Esophagus squamous epithelium (tissue), 5 donors: Measurements from ENCODE around the gene TYW3. TPM values are rescaled to one million over a fixed set of nuclear protein-coding genes. Genes with fewer than 3 reads are reported as not detected.

ENCODE experiments used
- DNase-seq: peaks from one replicate; lab custom pipeline; 2025; lab: John Stamatoyannopoulos, UW
- H3K27ac ChIP-seq, 4 donors: fragments of 200-600 bp; sonication (generic); one replicate each; pipeline ENCODE4 v1.5.1; 2016 to 2019; ENCODE audit warnings: mild to moderate bottlenecking in 1 of 4
- H3K27me3 ChIP-seq, 4 donors: fragments of 200-600 bp; sonication (generic); 1 replicate in 3 of 4; 2 replicates in 1 of 4; pipeline versions ENCODE4 v1.5.1 to v1.6.0; 2017 to 2021; ENCODE audit warnings: antibody characterized with exemption in 1 of 4
- H3K36me3 ChIP-seq, 3 donors: fragments of 200-600 bp; sonication (generic); one replicate each; pipeline ENCODE4 v1.5.1; 2016 to 2019
- H3K4me1 ChIP-seq, 3 donors: fragments of 200-600 bp; sonication (generic); one replicate each; pipeline ENCODE4 v1.5.1; 2017 to 2019
- H3K4me3 ChIP-seq, 4 donors: fragments of 200-600 bp; sonication (generic); 1 replicate in 3 of 4; 2 replicates in 1 of 4; pipeline ENCODE4 v1.5.1; 2016 to 2019; ENCODE audit warnings: mild to moderate bottlenecking in 2 of 4, moderate library complexity in 1 of 4
- H3K9me3 ChIP-seq, 3 donors: fragments of 200-600 bp; sonication (generic); one replicate each; pipeline ENCODE4 v1.5.1; 2016 to 2019
- POLR2A ChIP-seq, 4 donors: fragments of 450-650 bp; IDR thresholded peaks; one replicate each; pipeline ENCODE4 v1.6.1; 2017; ENCODE audit warnings: antibody characterized with exemption in 4 of 4, mild to moderate bottlenecking in 4 of 4, moderate library complexity in 3 of 4
- WGBS, 2 donors: methylation state at CpG; one replicate each; pipeline ENCODE4 v1.1.5; 2018; 5-methylcytosine and 5-hydroxymethylcytosine counted together
- intact Hi-C: fragments of 100-400 bp; cut with DNase I; formaldehyde crosslinking; loops from one replicate; pipeline ENCODE4 v1.15.0; 2022
- total RNA-seq, 4 donors: library from RNA; depleted of rRNA; stranded (reverse); fragments of >200 nt; gene quantifications; one replicate each; pipeline ENCODE4 v1.1.0, GENCODE V29; 2016
- TF ChIP-seq, protein P1 (sequence below), 6 experiments: fragments of 450-650 bp in 4 of 6; fragments of 200-600 bp in 2 of 6; sonication (generic) in 2 of 6; IDR thresholded peaks; one replicate each; pipeline ENCODE4 v1.5.1; 2016 to 2019; ENCODE audit warnings: antibody characterized with exemption in 6 of 6, mild to moderate bottlenecking in 4 of 6, moderate library complexity in 4 of 6
- donor health status: DM: yes; HTN: yes; CAD: no.

Gene TYW3
- total RNA-seq, 4 donors from 2014 or later = 6.7 to 19.6 (median 12.3) TPM

DNA sequence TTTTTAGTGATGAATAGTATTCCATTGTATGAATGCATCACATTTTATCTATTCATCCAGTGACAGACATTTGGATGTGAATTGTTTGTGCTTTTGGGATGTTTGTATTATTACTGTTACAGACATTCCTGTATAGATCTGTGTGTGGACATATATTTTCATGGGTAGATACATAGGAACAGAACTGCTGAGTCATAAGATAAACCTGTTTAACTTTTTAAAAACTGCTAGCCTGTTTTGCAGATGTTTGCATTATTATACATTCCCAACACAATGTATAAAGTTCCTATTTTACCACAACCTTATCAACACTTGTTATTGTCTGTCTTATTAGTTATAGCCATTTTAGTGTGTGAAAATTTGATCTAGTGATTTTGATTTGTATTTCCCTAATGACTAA, 46.8 kb downstream of the TYW3 start:
- Histone ChIP-seq H3K4me1 (no peaks in the 10 kb centered on the region), H3K27me3 (peaks cover 0 to 15% (median 0%) of the 10 kb centered on the region in 4 donors), H3K27ac (no peak overlapping the region), H3K36me3 (no peaks in the 10 kb centered on the region), H3K4me3 (no peak overlapping the region), H3K9me3 (no peaks in the 10 kb centered on the region)
- intact Hi-C loops = no loop called here
- no peak for DNase-seq
- TF ChIP-seq, protein P1, sequence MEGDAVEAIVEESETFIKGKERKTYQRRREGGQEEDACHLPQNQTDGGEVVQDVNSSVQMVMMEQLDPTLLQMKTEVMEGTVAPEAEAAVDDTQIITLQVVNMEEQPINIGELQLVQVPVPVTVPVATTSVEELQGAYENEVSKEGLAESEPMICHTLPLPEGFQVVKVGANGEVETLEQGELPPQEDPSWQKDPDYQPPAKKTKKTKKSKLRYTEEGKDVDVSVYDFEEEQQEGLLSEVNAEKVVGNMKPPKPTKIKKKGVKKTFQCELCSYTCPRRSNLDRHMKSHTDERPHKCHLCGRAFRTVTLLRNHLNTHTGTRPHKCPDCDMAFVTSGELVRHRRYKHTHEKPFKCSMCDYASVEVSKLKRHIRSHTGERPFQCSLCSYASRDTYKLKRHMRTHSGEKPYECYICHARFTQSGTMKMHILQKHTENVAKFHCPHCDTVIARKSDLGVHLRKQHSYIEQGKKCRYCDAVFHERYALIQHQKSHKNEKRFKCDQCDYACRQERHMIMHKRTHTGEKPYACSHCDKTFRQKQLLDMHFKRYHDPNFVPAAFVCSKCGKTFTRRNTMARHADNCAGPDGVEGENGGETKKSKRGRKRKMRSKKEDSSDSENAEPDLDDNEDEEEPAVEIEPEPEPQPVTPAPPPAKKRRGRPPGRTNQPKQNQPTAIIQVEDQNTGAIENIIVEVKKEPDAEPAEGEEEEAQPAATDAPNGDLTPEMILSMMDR (IDR thresholded peaks at IDR 0.05) = no peak
- TF ChIP-seq POLR2A (IDR thresholded peaks at IDR 0.05) = no peak

DNA sequence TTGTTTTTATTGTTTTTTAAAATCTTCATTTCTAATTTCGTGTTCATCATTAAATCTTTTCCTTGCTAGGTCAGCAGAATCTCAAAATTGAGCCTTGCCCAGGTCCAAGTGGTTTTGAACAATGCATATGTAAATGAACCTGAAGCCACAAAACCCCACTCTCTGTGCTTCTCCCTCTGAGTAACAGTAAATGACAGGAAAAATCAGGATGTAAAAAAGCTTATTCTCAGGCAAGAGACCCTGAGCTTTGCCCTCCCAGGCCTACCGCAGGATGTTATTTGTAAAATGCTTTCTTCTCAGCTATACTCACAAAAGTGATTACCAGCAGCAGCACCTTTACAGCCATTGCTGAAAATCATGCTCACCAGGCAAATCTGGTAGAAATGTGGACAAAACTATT, 47.6 kb downstream of the TYW3 start:
- H3K27ac ChIP-seq = no peak overlapping the region
- TF ChIP-seq, protein P1 (IDR thresholded peaks at IDR 0.05) = no peak
- TF ChIP-seq POLR2A (IDR thresholded peaks at IDR 0.05) = no peak
- H3K36me3 ChIP-seq = no peaks in the 10 kb centered on the region
- no peak overlapping the region for H3K4me3 ChIP-seq
- no peak for DNase-seq
- peaks cover 0 to 15% (median 0%) of the 10 kb centered on the region in 4 donors for H3K27me3 ChIP-seq
- 37% methylated on average over 2 of the region's 2 CpGs for WGBS, 2 donors
- no peaks in the 10 kb centered on the region for H3K4me1 ChIP-seq
- intact Hi-C loops = no loop called here
- H3K9me3 ChIP-seq = no peaks in the 10 kb centered on the region

DNA sequence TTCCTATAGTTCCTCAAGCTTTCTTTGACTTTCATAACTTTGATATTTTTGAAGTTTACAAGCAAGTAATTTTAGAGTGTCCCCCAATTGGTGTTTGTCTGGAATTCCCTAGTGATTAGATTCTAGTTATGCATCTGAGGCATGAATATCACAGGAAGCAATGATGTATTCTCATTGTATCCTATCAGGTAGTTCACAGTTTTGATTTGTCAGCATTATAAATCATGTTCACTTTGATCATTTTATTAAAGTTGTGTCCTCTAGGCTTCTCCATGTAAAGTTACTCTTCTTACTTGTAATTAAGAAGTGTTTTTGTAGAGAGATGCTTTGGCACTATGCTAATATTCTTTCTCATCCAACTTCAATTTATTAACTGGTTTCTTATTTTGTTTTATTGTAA, 53.0 kb downstream of the TYW3 start:
- no peaks in the 10 kb centered on the region for H3K4me1 ChIP-seq
- intact Hi-C loops = no loop called here
- TF ChIP-seq POLR2A (IDR thresholded peaks at IDR 0.05) = no peak
- TF ChIP-seq, protein P1 (IDR thresholded peaks at IDR 0.05) = no peak
- no peaks in the 10 kb centered on the region for H3K36me3 ChIP-seq
- no peak for DNase-seq
- no peak overlapping the region for H3K27ac ChIP-seq
- H3K9me3 ChIP-seq = no peaks in the 10 kb centered on the region
- peaks cover 0 to 8% (median 0%) of the 10 kb centered on the region in 4 donors for H3K27me3 ChIP-seq
- no peak overlapping the region for H3K4me3 ChIP-seq

DNA sequence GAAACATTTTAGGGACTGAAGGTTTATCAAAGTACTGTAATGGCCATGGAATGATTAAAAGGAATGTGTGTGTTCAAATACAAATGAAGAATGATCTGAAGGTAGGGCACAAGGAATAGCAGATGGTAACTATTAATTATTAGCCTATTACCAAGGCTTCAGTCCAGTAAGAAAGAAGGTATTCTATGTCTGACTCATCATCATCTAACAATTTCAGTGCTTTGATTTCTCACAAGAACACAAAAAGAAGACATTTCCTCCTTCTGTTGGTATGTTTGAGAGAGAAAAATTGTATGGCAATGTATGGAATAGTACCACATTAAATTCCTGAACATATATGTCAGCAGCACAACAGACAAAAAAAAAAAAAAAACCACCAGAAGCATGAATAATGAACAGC, 57.5 kb downstream of the TYW3 start:
- TF ChIP-seq, protein P1 (IDR thresholded peaks at IDR 0.05) = no peak
- no peak for TF ChIP-seq POLR2A (IDR thresholded peaks at IDR 0.05)
- Histone ChIP-seq H3K4me3 (no peak overlapping the region), H3K4me1 (no peaks in the 10 kb centered on the region), H3K27ac (no peak overlapping the region), H3K27me3 (no peaks in the 10 kb centered on the region), H3K36me3 (no peaks in the 10 kb centered on the region), H3K9me3 (no peaks in the 10 kb centered on the region)
- DNase-seq = no peak
- intact Hi-C loops = no loop called here

DNA sequence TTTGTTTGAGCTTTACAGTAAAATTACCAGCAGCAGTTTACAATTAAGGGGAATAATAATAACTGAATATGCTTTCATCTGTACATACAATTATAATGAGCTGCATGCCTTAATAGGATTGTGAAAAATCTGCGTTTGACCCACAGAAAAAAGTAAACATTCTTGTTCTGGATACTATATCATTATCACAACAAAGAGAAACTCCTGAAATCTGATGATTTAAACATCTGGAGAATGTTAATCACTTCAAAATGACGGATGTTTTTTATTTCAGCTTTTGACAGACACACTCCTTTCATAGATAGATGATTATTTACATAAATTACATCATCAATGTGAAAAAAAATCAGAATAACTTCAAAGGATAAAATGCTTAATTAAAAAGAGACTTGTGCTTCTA, 58.5 kb downstream of the TYW3 start:
- Histone ChIP-seq H3K9me3 (no peaks in the 10 kb centered on the region), H3K27ac (no peak overlapping the region), H3K4me1 (no peaks in the 10 kb centered on the region), H3K36me3 (no peaks in the 10 kb centered on the region), H3K27me3 (no peaks in the 10 kb centered on the region), H3K4me3 (no peak overlapping the region)
- 9 to 25% methylated on average over 2 of the region's 2 CpGs for WGBS, 2 donors
- TF ChIP-seq, protein P1 (IDR thresholded peaks at IDR 0.05) = no peak
- no peak for TF ChIP-seq POLR2A (IDR thresholded peaks at IDR 0.05)
- intact Hi-C loops = no loop called here
- DNase-seq = no peak
